CD4-positive, alpha-beta T cell treated with Interleukin-10 for 1 hour (primary cell): ENCODE results near the gene NGFR.

ENCODE experiments used
- DNase-seq: peaks from one replicate; pipeline ENCODE4 v3.0.0-alpha.2; 2020

The NGFR gene, protein sequence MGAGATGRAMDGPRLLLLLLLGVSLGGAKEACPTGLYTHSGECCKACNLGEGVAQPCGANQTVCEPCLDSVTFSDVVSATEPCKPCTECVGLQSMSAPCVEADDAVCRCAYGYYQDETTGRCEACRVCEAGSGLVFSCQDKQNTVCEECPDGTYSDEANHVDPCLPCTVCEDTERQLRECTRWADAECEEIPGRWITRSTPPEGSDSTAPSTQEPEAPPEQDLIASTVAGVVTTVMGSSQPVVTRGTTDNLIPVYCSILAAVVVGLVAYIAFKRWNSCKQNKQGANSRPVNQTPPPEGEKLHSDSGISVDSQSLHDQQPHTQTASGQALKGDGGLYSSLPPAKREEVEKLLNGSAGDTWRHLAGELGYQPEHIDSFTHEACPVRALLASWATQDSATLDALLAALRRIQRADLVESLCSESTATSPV

DNA sequence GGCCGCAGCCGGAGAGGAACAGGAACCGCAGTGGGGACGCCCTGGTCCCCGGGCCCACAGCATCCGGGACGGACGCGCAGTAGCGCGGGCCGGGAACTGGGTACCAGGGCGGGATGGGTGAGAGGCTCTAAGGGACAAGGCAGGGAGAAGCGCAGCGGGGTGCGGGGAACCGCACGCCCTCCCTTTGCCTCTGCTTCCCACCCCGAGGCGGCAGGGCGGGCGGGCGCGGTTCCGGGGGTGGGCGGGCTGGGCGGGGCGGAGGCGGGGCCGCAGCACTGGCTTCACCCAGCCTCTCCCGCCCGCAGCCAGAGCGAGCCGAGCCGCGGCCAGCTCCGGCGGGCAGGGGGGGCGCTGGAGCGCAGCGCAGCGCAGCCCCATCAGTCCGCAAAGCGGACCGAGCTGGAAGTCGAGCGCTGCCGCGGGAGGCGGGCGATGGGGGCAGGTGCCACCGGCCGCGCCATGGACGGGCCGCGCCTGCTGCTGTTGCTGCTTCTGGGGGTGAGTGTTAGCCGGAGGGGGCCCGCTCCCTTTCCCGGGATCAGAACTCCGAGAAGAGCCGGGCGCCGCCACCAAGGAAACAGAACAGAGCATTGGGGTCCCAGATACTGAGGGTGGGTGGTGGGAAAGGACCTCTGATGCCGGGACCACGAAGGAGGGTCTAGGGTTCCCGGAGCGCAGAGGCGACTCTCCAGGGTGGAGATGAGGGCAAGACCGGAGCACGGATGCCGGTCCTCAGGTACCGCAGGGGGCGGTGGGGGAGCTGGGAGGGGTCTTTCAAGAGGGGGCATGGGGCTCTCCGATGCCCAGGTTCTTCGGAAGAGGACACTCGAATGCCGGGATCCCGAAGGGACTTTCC, at the start of gene NGFR:
Gene NGFR (plus strand): TSS at position 308 of the 856 bp plus-strand sequence. CDS start 125 bp downstream, at position 433.
- peak; percentile 67 for DNase-seq

DNA sequence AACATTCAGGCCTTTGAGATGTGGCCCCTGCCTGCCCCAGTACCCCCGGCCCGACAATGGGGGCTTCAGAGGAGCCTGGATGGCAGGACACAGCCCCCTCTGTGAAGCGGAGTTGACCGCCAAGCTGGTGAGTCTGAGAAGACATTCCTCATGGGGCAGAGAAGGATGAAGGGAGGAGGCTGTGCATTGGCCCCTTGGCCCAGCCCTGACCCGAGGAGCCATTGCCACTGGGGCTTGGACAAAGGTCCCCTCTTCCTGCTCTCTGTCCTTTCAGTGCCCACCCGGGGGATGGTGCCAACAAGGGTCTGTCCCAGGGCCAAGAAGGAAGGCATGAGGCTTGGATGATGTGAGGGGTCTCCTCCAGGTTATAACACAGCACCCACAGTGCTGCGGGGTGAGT, 49.5 kb upstream of the NGFR start:
- no peak for DNase-seq

DNA sequence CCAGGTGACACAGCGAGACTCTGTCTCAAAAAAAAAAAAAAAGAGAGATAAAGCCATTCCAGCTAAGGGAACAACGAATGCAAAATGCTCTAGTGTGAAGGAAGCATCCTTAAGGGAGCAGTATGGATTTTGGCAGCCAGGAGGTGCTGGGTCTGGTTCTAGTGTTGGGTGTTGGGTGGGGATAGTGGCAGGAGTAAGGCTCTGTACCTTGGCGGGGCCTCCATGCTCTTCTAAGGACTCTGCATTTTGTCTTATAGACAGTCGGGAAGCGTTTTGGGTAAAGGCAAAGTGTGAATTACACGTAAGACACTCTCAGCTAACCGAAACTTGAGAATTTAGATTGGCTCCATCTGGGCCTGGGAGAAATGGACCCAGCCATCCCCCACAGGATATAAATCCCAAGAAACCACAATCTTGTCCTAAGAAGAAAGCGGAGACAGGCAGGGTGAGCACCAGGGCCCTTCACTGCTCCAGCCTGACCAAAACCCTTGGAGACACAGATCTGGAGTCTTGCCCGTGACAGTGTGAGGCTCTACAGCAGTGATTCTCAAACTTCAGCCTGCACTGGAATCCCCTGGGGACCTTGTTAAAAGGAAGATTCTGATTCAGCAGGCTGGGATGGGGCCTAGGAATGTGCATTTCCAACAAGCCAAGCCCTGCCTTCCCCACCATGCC, 47.3 kb upstream of the NGFR start:
- DNase-seq, result no peak

DNA sequence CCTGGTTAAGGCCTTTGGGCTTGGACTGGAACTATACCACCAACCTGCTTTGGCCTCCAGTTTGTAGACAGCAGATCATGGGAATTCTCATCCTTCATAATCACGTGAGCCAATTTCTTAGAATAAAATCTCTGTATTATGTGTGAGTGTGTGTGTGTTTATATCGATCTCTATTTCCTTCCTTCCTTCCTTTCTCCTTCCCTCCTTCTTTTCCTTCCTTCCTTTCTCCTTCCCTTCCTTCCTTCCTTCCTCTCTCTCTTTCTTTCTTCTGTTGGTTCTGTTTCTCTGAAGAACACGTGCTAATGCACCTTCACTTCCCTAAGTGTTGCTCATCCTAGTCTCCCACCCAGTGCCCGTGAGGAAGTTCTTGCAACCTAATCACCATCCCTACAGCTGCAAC, 44.9 kb upstream of the NGFR start:
- DNase-seq, result no peak

DNA sequence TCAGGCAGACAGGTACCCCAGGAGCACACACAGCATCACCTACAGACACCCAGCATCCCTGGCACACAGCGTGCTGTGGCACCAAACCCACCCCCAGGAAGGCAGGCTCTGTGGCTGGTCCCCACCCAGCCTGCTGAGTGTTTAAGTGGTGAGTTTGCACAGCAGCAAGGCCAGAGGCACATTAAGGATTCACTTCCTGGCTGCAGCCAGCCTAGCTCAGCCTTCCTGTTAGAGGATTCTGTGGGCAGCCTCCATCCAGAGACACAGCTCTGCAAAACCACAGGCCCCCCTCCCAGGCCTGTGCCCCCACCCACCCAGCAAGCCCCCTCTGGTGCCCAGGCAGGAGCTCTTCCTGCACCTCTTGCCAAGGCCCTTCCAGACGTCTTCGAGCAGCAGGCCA, 44.4 kb upstream of the NGFR start:
- no peak for DNase-seq

DNA sequence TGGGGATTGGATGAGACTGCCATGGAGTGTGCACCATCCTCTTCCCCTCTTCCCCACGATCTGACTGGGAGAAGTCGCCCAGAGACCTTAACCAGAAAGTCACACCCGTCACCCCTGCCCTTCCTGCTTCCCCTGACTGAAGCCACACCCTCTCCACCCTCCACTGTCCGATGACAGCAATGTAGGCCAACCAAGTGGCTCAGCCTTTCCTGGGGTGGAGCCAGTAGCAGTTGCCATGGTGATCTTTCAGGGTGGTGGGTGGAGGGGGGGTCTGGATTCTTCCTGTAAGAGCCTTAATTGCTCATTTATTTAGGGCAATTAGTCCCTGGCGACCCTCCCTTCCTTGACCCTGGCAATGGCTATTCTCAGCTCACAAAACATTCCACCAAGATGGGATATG, 42.9 kb upstream of the NGFR start:
- DNase-seq, result no peak

DNA sequence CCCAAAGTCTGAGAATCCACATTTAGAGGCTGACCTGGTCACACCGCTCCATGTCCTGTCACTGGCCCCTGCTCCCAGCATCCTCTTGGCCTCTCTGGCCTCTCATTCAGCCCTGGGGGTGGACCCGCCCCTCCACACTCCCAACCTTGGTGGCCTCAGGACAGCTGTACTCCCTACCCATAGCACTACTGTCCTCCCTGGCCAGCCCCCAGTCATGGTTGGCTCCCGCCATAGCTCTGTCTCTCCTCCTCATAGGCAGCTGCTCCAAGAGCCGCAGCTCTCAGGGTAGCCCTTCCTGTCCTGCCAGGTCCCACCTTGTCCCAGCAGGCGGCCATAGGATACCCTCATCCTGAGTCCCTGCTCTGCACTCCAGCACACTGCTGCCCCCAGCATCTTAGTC, 42.4 kb upstream of the NGFR start:
- DNase-seq, result no peak

DNA sequence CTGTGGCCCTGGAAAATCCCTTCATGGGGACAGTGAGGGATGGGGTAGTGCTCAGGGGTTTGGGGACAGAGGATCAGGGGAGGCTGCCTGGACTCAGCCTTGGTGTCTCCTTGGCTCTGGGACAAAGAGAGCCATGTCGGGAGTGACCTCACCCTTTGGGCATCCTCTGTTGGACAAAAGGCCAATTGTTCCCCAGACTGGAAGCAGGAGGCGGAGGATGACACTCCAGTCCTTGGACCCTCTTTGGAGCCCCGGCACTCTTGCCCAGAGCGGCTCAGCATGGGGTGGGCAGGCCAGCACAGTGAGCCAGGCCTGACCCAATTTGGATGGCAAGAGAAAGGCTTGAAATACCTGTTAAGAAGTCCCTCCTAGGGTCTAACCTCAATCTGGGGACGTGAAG, 41.0 kb upstream of the NGFR start:
- no peak for DNase-seq

DNA sequence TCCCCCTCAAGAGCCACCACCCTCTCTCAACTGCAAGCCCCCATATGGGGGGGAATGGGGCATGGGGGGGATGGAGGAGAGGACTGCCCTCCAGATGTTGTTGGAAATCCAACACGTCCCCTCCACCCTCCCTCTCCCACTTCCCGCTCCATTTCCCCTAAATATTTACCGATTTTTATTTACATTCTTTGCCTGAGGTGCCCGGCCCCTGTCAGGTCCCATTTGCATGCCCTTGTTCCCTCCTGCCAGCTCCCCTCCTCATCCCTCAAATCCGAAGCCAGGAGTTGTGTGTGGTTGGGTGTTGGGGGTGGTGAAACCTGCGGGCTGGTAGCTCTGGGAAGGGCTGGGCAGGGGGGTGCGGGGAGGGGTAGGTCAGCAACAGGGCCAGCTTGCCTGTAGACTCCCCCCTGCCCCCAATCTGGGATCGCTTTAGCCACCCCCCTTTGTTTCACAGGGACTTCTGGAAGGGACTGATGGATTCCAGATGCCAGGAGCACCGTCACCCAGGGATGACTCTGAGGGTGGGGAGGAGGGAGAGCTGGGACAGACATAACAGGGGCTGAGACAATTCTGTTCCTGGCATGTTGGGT, 39.7 kb upstream of the NGFR start:
- DNase-seq, result no peak

DNA sequence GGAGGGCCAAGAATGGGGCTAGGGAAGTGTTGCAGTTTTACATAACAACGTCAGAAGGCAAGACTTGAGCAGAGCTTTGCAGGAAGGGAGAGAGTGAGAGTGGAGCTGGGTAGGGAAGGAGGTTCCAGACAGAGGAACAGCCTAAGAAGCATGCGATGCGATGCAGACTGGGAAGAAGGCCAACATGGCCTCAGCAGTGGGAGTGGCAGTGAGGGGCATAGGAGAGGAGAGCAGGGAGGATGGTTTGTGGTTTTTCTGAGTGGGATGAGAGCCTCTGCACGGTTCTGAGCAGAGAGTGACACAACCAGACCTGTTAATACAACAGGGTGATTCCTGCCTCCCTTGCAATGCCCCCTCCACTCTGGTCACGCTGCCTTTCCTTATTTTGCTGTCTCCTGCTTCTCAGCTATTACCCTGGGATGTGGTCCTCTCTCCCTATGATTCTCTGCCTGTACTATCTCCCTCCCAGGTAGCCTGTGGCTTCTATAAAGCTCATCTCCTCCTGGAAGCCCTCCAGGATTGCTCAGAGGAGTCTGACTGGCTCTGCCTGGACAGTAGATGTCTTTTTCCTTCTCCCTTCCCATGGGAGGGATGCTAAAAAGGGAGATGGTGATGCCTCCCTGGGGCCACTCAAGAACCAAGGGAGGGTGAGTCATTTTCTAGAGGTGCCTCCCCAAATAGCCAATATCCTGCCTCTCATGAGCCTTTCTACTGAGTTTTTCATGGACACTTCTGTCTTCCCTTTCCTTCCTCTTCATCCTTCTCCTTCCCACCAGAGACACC, 38.7 kb upstream of the NGFR start:
- DNase-seq, result no peak

DNA sequence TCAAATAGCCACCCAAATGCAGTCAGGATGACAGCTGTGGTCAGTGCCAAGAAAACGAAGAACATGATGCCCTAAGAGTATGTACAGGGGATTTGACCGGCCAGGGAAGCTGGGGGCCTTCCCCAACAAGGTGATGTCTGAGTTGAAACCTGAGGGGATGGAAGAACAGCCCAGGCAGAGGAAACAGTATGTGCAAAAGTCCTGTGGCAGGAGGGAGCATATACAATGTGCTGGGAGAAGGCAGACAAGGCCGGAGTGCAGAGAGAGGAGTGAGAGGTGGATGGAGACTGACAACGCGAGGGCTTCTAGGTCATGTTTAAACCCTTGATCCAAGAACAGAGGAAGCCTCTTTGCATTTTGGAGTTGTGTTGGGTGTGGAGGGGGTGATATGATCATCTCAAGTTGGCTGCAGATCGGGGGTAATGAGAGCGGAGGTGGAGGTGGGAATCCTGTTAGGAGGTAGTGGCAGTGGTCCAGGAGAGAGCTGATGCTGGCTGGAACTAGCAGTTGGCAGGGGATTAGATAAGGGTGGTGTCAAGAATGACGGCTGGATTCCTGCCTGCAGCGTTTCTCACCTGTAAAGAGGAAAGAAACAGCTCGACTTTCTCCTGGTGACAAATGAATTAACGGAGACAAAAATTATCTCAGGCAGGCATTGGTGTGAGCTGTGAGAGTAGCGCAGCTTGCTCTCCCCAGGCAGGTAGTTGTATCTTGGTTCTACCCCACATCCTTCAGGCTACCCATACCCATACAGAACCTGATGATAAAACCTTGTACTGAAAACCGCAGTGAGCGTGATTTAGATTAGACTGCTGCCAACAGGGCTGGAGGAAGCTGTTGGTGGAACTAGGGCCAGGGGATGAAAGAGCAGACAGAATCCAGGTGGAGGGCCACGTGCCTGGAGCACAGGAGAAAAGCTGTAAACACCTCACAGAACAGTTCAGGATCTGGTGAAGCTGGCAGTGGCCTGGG, 37.2 kb upstream of the NGFR start:
- no peak for DNase-seq

DNA sequence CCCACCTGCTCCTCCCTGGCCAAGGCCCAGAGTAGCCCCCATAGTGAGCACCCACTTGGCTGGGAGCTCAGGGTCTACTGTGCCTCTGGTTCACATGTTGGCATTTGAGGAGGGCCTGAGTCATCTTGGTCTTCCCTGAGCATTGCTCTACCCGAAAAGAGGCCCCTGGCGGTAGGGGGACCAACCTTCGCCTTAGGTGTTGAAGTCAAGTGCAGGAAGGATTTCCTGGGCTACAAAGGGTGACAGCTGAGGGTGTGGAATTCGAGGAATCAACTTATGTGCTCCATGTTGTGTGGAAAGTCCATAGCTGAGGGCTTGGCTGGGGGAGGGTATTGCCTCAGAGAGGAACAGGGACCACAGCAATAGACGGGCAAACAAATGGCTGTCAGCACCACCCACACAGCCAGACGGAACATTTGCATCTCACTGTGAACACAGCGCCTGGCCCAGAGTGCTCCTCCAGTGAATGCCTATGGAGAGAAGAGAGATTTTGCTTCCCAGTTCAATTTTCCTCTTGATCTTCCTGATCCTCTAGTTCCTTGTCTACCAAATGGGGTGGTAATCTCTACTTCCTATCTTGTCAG, 35.6 kb upstream of the NGFR start:
- DNase-seq, result no peak

DNA sequence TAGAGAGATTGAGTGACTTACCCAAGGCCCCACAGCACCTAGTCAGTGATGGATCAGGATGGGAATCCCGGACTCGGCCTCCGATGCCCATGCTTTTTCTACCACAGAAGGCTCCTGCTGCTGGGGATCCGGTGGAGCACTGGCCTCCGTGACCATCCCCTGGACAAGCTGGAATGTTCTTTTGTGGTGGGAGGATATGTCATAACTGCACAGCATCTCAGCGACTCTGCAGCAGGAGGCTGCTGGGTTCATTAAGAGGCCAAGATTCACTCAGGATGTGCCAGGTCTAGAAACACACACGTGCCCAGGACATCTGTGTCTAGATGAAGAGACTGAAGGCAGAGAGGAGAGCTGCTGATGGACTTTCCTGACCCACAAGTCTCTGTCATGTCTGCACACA, 34.7 kb upstream of the NGFR start:
- no peak for DNase-seq

DNA sequence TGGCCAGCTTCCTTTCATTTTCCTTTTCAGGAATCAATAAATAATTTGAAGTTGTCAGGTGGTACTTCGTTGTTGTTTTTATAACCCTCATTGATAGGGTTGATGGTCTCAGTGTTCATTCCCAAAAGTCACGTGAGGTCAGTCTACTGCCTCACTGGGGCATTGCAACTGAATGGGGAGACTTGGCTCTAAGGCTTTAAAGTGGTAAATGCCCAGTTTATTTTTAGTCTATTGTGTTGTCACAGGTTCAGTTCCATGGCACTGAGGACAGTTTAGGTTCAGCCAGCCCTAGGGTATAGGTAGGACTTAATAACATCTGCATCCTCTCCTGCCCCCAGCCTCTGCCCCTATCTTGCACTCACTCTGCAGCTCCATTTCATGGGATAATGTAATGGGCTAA, 33.5 kb upstream of the NGFR start:
- no peak for DNase-seq

DNA sequence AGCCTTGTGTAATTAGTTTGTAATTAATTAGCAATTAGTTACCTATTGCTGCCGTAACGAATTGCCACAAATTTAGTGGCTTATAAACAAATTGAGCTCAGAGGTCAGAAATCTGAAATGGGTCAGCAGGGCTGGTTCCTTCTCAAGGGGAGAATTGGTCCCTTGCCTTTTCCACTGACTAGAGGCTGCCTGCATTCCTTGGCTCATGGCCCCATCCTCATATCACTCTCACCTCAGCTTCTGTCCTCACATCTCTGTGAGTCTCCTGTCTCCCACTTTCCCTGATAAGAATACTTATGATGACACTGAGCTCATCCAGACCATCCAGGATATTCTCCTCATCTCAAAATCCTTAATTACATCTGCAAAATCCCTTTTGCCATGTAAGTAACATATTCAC, 31.0 kb upstream of the NGFR start:
- DNase-seq, result no peak

DNA sequence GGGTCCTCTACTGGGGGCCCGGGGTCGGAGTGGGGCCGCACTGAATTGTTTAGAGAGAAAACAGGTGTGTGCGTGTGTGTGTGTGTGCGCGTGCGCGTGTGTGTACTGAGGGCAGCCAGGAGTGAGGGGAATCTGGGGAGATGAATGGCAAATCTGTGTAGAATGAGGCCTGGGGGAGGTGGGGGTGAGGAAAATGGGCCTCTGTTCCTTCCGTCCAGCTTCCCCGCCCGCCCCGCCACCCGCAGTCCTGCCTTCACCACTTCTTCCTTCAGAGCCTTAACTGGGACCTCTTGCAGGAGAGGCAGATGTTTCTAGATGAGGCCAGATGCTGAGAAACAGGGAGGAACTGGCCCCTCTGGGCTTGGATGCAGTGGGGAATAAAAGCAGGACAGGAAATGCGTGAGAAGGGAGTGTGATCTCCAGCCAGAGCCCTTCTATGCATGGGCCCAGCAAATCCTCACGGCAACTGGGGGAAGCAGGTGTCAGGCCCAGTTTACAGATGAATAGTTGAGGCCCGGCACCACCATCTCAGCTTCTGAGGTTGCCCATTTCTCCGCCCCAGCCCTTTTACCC, 29.7 kb upstream of the NGFR start:
- no peak for DNase-seq

DNA sequence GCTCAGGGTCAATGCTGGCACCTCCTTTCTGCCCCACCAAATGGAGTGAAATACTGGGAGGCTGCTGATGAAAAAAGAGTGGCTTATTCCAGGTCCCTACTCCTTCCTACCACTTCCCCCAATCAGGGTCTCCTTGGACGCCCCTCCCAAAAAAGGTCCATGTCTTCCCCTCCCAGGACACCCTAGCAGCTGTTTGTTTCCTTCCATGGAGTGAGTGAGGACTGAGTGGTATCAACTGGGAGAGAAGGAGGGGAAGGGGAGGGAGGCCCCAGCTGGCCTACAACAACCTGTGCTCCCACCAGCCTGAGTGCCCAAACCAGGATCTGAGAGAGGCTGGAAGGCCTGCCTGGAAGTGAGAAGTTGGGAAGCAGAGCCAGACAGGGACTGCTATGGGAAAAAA, 28.7 kb upstream of the NGFR start:
- no peak for DNase-seq

DNA sequence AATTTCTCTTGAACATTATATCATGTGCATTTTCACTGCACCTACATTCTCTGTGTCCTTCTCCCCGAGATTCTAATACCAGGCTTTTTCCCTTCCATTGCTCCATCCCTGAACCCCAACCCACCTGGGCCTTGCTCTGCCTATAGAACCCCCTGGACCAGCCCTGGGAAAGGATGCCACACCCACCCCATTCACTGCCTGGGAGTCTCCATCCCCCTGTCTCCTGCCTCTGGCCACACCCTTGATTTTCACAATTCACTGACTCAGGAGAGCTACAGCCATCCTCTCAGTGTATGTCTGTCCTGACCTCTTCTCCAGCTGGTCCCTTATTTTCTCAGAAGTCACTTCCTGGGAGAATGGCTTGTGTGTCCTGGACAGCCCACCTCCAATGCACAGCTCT, 27.9 kb upstream of the NGFR start:
- DNase-seq, result no peak

DNA sequence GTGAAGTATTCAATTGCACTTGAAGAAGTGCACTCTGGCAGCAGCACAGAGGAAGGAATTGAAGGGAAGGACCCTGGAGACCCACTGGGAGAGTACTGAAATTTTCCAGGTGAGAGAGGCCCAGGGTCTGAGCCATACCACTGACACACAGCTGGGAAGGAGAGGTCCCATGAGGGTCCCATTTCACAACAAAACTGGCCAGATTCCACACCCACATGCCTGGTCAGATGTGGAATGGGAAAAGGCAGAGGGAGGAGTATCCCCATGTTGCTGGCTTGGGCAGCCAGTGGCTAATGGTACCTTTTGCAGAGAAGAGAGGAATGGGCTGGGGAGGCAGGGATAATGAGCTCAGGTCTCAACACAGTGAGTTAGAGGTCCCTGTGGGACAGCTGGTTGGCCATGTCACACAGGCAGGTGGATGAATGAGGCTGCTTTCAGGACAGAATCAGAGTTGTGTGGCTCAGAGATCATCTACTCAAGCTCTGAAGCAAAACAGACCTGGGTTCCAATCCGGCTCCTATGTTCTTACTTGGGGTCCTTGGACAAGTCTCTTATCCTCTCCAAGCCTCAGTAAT, 26.2 kb upstream of the NGFR start:
- DNase-seq, result no peak
